SU-DHL-6 (cell line): ENCODE data around the gene KLK10.

Source experiments
- CTCF ChIP-seq: fragments of 200-600 bp; sonication (generic); IDR thresholded peaks from one replicate; pipeline ENCODE4 v1.5.1; 2017; ENCODE audit warnings: antibody characterized with exemption, mild to moderate bottlenecking, low read length, moderate library complexity; ENCODE audit not compliant: insufficient read depth, poor library complexity, severe bottlenecking
- EZH2phosphoT487 ChIP-seq: fragments of 200-600 bp; sonication (generic), shearing (Covaris generic); conservative IDR thresholded peaks from 2 replicates; pipeline ENCODE4 v1.6.1; 2018; ENCODE audit warnings: mild to moderate bottlenecking, antibody characterized with exemption, low read length, moderate library complexity, mixed read lengths

GRCh38 chr19:51059715-51060114 lies 40.2 kb upstream of the KLK10 start:
- TF ChIP-seq CTCF, result no peak
- TF ChIP-seq EZH2phosphoT487, result no peak
